ENCODE measurements around the gene CDK17.
A peak's percentile ranks its signal among the peaks of the same experiment; 100 is the strongest.
"Not testable (repeated sequence)": the region's sequence is repeated elsewhere in the genome, so short reads cannot be mapped to it uniquely, and the experiment has no call there.

The CDK17 gene

DNA sequence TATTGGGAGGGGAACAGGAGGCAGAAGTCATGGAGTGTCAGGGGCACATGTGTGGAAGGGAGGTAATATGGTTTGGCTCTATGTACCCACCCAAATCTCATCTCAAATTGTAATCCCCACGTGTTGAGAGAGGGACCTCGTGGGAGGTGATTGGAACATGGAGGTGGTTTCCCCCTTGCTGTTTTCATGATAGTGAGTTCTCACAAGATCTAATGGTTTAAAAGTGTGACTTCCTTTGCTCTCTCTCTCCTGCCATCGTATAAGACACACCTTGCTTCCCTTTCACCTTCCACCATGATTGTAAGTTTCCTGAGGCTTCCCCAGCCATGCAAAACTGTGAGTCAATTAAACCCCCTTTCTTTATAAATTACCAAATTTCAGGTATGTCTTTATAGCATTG is 41.6 kb upstream of the CDK17 start:
- TF ChIP-seq, protein P1, sequence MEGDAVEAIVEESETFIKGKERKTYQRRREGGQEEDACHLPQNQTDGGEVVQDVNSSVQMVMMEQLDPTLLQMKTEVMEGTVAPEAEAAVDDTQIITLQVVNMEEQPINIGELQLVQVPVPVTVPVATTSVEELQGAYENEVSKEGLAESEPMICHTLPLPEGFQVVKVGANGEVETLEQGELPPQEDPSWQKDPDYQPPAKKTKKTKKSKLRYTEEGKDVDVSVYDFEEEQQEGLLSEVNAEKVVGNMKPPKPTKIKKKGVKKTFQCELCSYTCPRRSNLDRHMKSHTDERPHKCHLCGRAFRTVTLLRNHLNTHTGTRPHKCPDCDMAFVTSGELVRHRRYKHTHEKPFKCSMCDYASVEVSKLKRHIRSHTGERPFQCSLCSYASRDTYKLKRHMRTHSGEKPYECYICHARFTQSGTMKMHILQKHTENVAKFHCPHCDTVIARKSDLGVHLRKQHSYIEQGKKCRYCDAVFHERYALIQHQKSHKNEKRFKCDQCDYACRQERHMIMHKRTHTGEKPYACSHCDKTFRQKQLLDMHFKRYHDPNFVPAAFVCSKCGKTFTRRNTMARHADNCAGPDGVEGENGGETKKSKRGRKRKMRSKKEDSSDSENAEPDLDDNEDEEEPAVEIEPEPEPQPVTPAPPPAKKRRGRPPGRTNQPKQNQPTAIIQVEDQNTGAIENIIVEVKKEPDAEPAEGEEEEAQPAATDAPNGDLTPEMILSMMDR (IDR thresholded peaks at IDR 0.05; ENCODE audit: low read depth, low read length), result no peak
- H3K4me3 ChIP-seq (replicated peaks in 1 of 2; ENCODE audit: low read depth in 2 of 2, low read length in 2 of 2), result no peak overlapping the region
- DNase-seq (ENCODE audit: low read depth in 2 of 2), result no peak

DNA sequence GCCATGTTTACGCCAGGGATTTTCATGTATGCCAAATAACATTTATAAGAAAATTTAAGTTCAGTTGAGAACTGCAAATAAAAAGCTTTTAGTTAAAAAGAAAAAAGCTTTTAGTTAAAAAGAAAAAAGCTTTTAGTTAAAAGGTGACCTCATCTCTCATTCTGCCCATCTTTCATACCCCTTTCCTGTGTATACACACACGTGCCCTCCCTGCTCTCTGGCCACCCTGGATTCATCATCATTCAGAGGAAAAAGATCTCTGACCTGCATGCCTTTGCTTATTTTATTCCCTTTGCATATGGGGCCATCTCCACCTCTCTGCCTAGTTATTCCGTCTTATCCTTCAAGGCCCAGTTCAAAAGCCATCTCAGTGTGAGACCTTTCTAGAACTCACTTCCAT is 38.1 kb upstream of the CDK17 start:
- no peak overlapping the region for H3K4me3 ChIP-seq (replicated peaks in 1 of 2; ENCODE audit: low read depth in 2 of 2, low read length in 2 of 2)
- peak in 1 of 2 donors; percentile 18 for DNase-seq (ENCODE audit: low read depth in 2 of 2)
- TF ChIP-seq, protein P1 (IDR thresholded peaks at IDR 0.05; ENCODE audit: low read depth, low read length), result no peak

DNA sequence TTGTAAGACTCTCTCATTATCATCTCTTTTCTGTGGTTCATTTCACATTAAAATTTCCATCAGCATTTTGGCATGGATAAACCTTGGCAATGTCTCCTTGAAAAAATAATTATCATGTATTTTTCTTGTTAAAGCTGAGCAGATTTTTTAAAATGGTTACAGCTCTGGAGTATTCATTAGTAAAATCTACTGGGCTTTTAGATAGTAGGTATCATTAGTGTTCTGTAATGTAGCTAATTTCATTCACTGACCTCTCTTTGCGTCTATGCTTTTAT is 36.9 kb upstream of the CDK17 start:
- no peak overlapping the region for H3K4me3 ChIP-seq (replicated peaks in 1 of 2; ENCODE audit: low read depth in 2 of 2, low read length in 2 of 2)
- DNase-seq (ENCODE audit: low read depth in 2 of 2), result no peak
- TF ChIP-seq, protein P1 (IDR thresholded peaks at IDR 0.05; ENCODE audit: low read depth, low read length), result no peak

DNA sequence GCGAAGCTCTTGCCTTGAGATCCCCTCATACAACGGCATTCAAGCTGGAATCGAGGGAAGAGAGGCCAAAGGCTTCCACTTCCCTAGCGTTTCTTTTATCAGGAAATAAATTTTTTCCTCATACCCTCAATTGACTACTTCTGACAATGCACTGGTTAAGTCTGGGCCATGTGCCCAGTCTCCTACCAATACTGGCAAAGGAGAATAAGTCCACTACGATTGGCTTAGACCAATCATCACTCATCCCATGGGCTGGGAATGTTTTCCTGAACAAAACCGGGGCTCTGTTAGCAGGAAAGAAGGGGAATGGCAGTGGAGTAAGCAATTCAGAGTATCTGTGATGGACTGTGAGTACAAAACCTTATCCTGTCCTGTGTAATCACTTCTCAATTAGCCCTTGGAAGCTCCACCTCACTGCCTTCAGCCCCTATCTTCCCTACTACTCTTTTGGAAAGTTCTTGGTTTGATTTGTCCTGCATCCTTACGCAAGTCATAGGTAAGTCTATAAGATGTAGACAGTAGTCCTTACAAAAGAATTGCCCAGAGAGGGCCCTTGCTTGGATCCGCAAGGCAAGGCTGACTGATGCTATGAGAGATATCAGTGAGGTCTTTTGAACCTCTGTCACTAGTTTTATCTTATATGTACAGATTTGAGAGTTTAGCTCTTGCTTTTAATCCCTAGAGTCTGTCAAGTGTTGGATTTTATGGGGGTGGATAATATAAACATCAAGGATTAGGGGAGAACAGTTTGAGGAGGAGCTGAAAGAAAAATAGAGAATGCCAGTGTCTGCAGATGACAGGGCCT is 36.3 kb upstream of the CDK17 start:
- peak; percentile 21 to 52 for DNase-seq (ENCODE audit: low read depth in 2 of 2)
- no peak overlapping the region for H3K4me3 ChIP-seq (replicated peaks in 1 of 2; ENCODE audit: low read depth in 2 of 2, low read length in 2 of 2)
- TF ChIP-seq, protein P1 (IDR thresholded peaks at IDR 0.05; ENCODE audit: low read depth, low read length), result no peak

DNA sequence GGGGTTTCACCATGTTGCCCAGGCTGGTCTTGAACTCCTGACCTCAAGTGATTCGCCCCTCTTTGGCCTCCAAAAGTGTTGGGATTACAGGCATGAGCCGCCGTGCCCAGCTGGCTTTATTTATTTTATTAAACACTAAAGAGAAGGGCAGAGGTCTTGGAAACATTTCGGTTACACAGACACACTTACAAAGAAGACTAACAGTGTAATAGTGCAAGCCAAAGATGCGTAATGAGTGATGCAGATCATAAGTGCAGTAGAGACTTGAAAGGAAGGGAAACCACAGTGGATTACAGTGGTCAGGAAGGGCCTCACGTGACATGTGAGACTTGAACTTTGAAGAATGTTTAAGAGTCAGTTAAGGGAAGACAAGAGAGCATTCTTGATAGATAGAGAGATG is 33.9 kb upstream of the CDK17 start:
- DNase-seq (ENCODE audit: low read depth in 2 of 2), result peak; percentile 84 to 88
- no peak overlapping the region for H3K4me3 ChIP-seq (replicated peaks in 1 of 2; ENCODE audit: low read depth in 2 of 2, low read length in 2 of 2)

DNA sequence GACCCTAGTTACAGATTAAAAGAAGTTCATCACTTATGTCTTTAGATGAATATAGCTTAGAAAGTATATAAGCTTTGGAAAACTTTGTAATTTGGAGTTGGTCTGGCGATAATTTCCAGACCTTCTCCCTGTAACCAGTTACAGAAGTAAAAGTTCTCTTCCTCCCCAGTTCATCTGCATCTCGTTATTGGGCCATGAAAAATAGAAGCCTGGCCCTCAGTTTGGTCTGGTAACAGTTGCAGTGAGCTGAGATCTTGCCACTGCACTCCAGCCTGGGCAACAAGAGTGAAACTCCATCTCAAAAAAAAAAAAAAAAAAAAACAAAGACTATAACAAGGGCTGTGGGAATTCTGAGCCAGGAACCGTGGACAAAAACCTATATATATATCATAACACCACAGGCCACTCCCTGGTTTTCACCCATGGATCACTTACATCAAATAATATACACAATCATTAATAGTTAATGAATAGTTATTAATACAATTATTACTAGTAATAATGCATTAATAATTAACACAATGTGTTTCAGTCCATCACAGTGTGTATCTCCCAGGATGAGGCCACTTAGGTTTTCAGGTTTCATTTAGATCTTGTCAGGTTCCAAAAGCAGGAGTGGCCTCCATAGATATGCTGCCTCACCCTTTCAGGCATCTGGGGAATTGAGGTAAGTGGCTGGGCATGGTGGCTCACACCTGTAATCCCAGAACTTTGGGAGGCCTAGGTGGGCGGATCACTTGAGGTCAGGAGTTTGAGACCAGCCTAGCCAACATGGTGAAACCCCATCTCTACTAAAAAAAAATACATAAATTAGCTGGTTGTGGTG is 32.5 kb upstream of the CDK17 start:
- DNase-seq (ENCODE audit: low read depth in 2 of 2); H3K4me3 ChIP-seq (replicated peaks in 1 of 2; ENCODE audit: low read depth in 2 of 2, low read length in 2 of 2): not testable (repeated sequence)

More for the DNA sequence above, 33.9 kb upstream of the CDK17 start:
- TF ChIP-seq, protein P1 (IDR thresholded peaks at IDR 0.05; ENCODE audit: low read depth, low read length), result no peak

DNA sequence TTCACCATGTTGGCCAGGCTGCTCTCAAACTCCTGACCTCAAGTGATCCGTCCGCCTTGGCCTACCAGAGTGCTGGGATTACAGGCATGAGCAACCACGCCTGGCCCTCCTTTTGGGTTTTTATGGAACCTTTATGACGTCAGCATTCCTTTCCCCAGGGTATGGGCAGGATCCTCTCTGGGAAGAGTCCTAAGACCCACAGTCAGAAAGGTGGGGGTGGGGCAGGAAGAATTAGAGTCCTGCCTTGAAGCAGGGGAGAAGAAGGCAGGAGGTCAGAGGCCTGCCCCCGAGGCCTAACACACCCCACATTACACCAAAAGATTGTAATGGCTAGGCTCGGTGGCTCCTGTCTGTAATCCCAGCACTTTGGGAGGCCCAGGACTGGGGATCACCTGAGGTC is 30.8 kb upstream of the CDK17 start:
- TF ChIP-seq, protein P1 (IDR thresholded peaks at IDR 0.05; ENCODE audit: low read depth, low read length), result no peak
- H3K4me3 ChIP-seq (replicated peaks in 1 of 2; ENCODE audit: low read depth in 2 of 2, low read length in 2 of 2), result no peak overlapping the region
- no peak for DNase-seq (ENCODE audit: low read depth in 2 of 2)

Data from cardiac fibroblast (primary cell).